HFFc6 (cell line): ENCODE measurements around the gene GRM4. TPM values are rescaled to one million over a fixed set of nuclear protein-coding genes. Genes with fewer than 3 reads are reported as not detected.

Source experiments
- DNase-seq: peaks from one replicate; pipeline ENCODE4 v3.0.0-alpha.2; 2018
- H3K27ac Mint-ChIP-seq: 2 replicates; pipeline ENCODE4 v1.8.0; 2020; ENCODE audit warnings: mild to moderate bottlenecking, mixed read lengths
- H3K27me3 Mint-ChIP-seq: 2 replicates; pipeline ENCODE4 v1.8.0; 2021; ENCODE audit warnings: mild to moderate bottlenecking, moderate library complexity, mixed read lengths; ENCODE audit not compliant: insufficient read depth
- H3K36me3 Mint-ChIP-seq: 2 replicates; pipeline ENCODE4 v1.8.0; 2021; ENCODE audit warnings: low read depth, mixed read lengths
- H3K4me1 Mint-ChIP-seq: 2 replicates; pipeline ENCODE4 v1.8.0; 2020; ENCODE audit warnings: low read depth, mixed read lengths
- H3K4me3 Mint-ChIP-seq: 2 replicates; pipeline ENCODE4 v1.8.0; 2020; ENCODE audit warnings: mild to moderate bottlenecking, moderate library complexity, mixed read lengths
- H3K9me3 Mint-ChIP-seq: 2 replicates; pipeline ENCODE4 v1.8.0; 2020; ENCODE audit warnings: mild to moderate bottlenecking, mixed read lengths
- CTCF ChIP-seq: fragments of 200-600 bp; sonication (generic); IDR thresholded peaks from 2 replicates; pipeline ENCODE4 v1.5.0; 2021; ENCODE audit warnings: antibody characterized with exemption, mild to moderate bottlenecking
- total RNA-seq, 6 experiments: library from RNA; stranded (reverse); fragmentation: NEBNext Ultra II Directional; extraction: Animal tissue kit (Norgen Biotek cat#: 25700); gene quantifications; 2 replicates in 1 of 6; 3 replicates in 5 of 6; pipeline ENCODE4 v1.2.3, GENCODE V29; 2021

The GRM4 gene
- total RNA-seq, 6 experiments from 2014 or later: 0.12 to 0.14 TPM; not detected in 4

DNA sequence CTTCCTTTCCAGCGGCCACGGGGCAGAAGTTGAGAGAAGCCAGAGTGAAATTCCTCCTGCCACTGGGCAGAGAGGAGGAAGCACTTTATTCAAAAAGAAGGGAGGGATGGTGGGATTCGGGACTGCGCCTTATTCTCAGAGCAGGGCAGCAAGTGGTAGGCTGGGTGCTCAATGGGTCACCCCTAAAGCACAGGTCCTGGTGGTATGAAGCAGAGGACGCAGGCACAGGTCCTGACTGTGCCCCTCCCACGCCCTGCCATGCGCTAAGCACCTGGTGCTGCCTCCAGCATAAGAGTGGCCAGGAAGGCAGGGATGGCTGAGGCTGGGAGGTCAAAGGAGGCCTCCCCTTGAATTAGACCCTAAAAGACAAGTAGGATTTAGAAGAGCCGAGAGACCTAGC, 4.9 kb upstream of the GRM4 start:
- no peak for DNase-seq
- no peak overlapping the region for H3K4me3 Mint-ChIP-seq
- H3K9me3 Mint-ChIP-seq: no peaks in the 10 kb centered on the region
- no peak overlapping the region for H3K27ac Mint-ChIP-seq
- no peaks in the 10 kb centered on the region for H3K36me3 Mint-ChIP-seq
- peaks cover 6% of the 10 kb centered on the region for H3K4me1 Mint-ChIP-seq
- peaks cover 30% of the 10 kb centered on the region for H3K27me3 Mint-ChIP-seq
- no peak for TF ChIP-seq CTCF

DNA sequence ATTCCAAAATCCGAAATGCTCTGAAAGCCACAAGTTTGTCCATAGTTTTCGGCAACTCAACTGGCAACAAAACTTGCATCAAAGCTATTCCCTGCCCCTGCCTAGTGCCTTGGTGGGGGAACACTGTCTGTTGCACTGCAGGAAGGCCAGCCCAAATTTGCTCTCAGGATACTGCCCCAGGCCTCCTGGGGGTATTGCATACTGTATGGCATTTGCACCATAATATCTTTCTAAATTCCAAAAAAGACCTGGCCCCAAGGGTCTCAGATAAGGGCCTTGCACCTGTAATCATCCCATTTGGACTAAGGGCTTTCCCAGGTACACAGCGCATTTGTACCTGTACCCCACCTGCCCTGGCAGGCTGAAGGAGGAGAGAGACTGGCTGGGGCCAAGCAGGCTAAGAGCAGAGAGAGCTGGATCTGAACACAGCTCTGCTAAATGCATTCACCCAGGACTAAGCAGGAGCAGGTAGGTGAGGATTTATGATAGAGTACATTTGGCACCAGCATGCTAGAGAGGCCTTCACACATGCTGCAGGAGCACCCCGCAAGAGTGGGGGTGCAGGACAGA, 4.0 kb upstream of the GRM4 start:
- Mint-ChIP-seq H3K9me3 (no peaks in the 10 kb centered on the region), H3K27me3 (peaks cover 29% of the 10 kb centered on the region), H3K27ac (no peak overlapping the region), H3K4me3 (no peak overlapping the region), H3K36me3 (no peaks in the 10 kb centered on the region), H3K4me1 (peaks cover 6% of the 10 kb centered on the region)
- TF ChIP-seq CTCF: no peak
- DNase-seq: no peak

DNA sequence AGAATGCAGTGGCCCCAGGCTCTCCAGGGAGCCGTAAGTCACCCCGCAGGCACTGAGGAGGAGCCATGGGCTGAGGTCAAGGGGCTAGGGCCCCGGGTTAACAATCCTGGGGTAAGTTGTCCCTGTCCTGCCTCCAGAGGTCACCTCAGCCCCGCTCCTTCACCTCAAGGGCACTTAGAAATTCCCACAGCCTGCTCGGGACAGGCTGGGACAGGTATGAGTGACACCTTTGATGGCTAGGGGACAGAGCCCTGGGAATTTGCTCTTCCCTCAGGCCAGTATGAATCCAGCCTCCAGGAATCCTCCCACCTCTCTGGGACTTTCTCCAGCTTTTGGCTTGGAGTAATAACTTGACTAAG, 3.5 kb upstream of the GRM4 start:
- TF ChIP-seq CTCF: no peak
- H3K9me3 Mint-ChIP-seq: no peaks in the 10 kb centered on the region
- peaks cover 27% of the 10 kb centered on the region for H3K27me3 Mint-ChIP-seq
- no peaks in the 10 kb centered on the region for H3K36me3 Mint-ChIP-seq
- no peak for DNase-seq
- peaks cover 3% of the 10 kb centered on the region for H3K4me1 Mint-ChIP-seq
- no peak overlapping the region for H3K4me3 Mint-ChIP-seq
- H3K27ac Mint-ChIP-seq: no peak overlapping the region

DNA sequence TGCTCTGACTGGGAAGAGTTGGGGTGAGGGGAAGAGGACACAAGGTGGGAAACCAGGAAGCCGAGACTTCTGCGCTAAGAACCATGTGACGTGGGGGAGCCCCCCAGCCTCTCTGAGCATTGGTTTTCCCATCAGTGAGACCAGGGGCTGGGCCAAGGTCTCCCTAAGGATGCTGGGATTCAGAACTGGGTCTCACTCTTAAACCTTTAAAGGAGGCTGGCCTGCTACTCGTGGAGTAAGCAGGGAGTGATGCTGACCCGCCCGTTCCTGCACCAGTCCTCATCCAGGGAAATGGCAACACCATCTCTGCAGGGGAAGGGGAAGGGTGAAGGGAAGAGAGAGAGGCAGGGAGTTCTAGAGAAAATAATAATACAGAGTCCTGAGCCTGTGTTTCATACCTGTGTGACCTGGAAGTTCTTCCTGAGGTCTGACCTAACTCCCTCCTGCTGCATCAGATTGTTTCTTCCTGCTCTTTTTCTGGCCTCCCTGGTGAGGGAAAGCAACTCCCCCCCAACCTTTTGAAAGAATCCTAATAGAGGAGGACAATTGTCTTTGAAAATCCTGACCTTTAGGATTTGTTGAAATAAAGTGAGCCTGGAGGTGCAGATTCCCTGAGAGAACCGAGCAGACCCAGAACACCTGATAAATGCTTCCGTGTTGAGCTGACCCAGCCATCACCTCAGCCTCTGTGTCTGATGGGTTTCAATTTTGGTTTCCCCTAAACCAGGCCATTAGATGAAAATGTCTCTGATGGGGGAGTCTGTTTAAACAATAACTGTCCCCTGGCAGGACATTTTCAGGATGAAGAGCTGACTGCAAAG, 3.0 kb upstream of the GRM4 start:
- Mint-ChIP-seq H3K36me3 (no peaks in the 10 kb centered on the region), H3K27me3 (peaks cover 21% of the 10 kb centered on the region), H3K4me3 (no peak overlapping the region), H3K27ac (no peak overlapping the region), H3K4me1 (no peaks in the 10 kb centered on the region), H3K9me3 (no peaks in the 10 kb centered on the region)
- DNase-seq: no peak
- TF ChIP-seq CTCF: no peak

DNA sequence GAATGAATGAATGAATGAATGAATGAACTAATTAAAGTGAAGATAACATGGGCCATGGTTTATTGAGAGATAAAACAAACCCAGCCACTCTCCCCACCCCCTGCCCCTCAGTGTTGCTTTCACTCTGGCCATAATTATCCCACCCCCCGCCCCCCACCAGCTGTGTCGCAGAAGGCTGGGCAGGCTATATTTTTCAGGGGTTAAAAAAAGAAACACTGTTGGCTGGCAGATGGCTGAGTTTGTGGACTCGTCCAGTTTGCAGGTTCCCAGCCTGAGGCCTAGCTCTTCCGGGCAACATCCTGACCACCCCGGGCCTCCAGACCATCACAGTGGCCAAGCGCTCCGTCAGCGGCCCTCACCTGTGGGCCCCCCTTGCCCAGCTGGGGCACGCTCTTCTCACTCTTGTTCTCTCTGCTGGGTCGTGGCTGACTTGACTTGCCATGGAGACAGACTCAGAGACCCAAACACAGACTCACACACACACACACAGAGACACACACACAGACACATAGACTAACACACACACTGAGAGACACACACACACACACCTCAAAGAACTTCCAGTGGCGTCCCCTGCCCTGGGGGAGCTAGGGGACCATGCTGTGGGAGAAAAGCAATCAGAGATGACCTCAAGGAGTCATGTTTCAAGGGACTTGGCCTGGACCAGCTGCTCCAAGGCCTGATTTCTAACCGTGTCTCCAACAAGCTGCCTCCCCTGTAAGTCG, 2.2 kb upstream of the GRM4 start:
- Mint-ChIP-seq H3K27ac (no peak overlapping the region), H3K4me3 (no peak overlapping the region), H3K9me3 (no peaks in the 10 kb centered on the region), H3K4me1 (no peaks in the 10 kb centered on the region), H3K36me3 (no peaks in the 10 kb centered on the region), H3K27me3 (peaks cover 20% of the 10 kb centered on the region)
- no peak for DNase-seq
- TF ChIP-seq CTCF: no peak
